ENCODE measurements around the gene WDR36.
"Not testable (repeated sequence)": the region's sequence is repeated elsewhere in the genome, so short reads cannot be mapped to it uniquely, and the experiment has no call there.

Gene WDR36

GRCh38 chr5:111135363-111135762, 43.2 kb downstream of the WDR36 start:
- Histone ChIP-seq H3F3A (ENCODE audit: control insufficient read depth, insufficient read depth) (peaks cover 6% of the 10 kb centered on the region; the same call in 1 of the 2 replicates), H3K36me3 (ENCODE audit: control insufficient read depth, low read length) (no peaks in the 10 kb centered on the region), H3K9me3 (ENCODE audit: control insufficient read depth, insufficient read depth, low read length) (no peaks in the 10 kb centered on the region), H3K79me2 (ENCODE audit: control insufficient read depth, low read length) (no peaks in the 10 kb centered on the region), H3K27ac (ENCODE audit: low read depth, low read length) (no peak overlapping the region), H3K9me2 (replicated peaks; ENCODE audit: control insufficient read depth, low read length) (no peaks in the 10 kb centered on the region), H3K4me3 (ENCODE audit: low read length) (no peak overlapping the region), H3K4me1 (ENCODE audit: control insufficient read depth, low read length) (peaks cover 4% of the 10 kb centered on the region; the same call in 1 of the 2 replicates), H3K4me2 (ENCODE audit: low read length) (no peak overlapping the region), H3K27me3 (ENCODE audit: control insufficient read depth, low read length) (no peaks in the 10 kb centered on the region), H4K20me1 (ENCODE audit: control insufficient read depth, insufficient read depth, low read depth, low read length) (no peaks in the 10 kb centered on the region)
- TF ChIP-seq CTCF (IDR thresholded peaks at IDR 0.05; ENCODE audit: low read depth, low read length, poor library complexity, severe bottlenecking), result no peak
- no peak for TF ChIP-seq EZH2phosphoT487 (IDR thresholded peaks at IDR 0.05; ENCODE audit: borderline replicate concordance, low read length)

- H3K4me3 ChIP-seq (ENCODE audit: low read length), result no peak overlapping the region
- H3K9me3 ChIP-seq (ENCODE audit: control insufficient read depth, insufficient read depth, low read length), result no peaks in the 10 kb centered on the region
- no peak overlapping the region for H3K27ac ChIP-seq (ENCODE audit: low read depth, low read length)
- TF ChIP-seq EZH2phosphoT487 (IDR thresholded peaks at IDR 0.05; ENCODE audit: borderline replicate concordance, low read length) (no peak), CTCF (IDR thresholded peaks at IDR 0.05; ENCODE audit: low read depth, low read length, poor library complexity, severe bottlenecking) (no peak)
- H3K4me2 ChIP-seq (ENCODE audit: low read length), result no peak overlapping the region
- no peaks in the 10 kb centered on the region for H3K79me2 ChIP-seq (ENCODE audit: control insufficient read depth, low read length)
- H4K20me1 ChIP-seq (ENCODE audit: control insufficient read depth, insufficient read depth, low read depth, low read length), result no peaks in the 10 kb centered on the region
- H3K4me1 ChIP-seq (ENCODE audit: control insufficient read depth, low read length), result peaks cover 4% of the 10 kb centered on the region; the same call in 1 of the 2 replicates
- H3K36me3 ChIP-seq (ENCODE audit: control insufficient read depth, low read length), result no peaks in the 10 kb centered on the region
- H3F3A ChIP-seq (ENCODE audit: control insufficient read depth, insufficient read depth), result no peaks in the 10 kb centered on the region; the same call in 1 of the 2 replicates
- no peaks in the 10 kb centered on the region for H3K9me2 ChIP-seq (replicated peaks; ENCODE audit: control insufficient read depth, low read length)
- 0 out of 2 replicates have a peak, but pooled peaks cover 3% of the 10 kb centered on the region for H3K27me3 ChIP-seq (ENCODE audit: control insufficient read depth, low read length)
Measured at GRCh38 chr5:111135946-111136345, 43.8 kb downstream of the WDR36 start.

DNA sequence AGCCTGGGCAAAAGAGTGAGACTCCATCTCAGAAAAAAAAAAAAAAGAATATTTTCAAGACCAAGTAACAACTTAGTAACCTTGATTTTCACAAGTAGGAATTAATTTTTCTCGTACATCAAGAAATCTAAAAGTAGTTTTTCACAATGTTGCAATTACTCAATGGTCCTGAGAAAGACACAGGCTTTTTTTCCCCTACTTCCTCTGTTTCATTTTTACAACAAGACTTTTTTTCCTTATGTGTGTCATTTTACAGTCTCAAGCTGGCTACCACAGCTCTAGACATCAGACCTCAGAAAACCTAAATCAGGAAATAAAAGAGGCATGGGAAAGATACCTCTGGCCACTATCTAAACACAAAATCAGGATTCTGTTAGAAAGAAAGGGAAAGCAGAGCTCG, 45.9 kb downstream of the WDR36 start:
- no peaks in the 10 kb centered on the region for H3K36me3 ChIP-seq (ENCODE audit: control insufficient read depth, low read length)
- H3K27ac ChIP-seq (ENCODE audit: low read depth, low read length), result no peak overlapping the region
- no peaks in the 10 kb centered on the region for H4K20me1 ChIP-seq (ENCODE audit: control insufficient read depth, insufficient read depth, low read depth, low read length)
- no peak overlapping the region for H3K4me2 ChIP-seq (ENCODE audit: low read length)
- H3K4me3 ChIP-seq (ENCODE audit: low read length), result no peak overlapping the region
- H3K9me3 ChIP-seq (ENCODE audit: control insufficient read depth, insufficient read depth, low read length), result no peaks in the 10 kb centered on the region
- TF ChIP-seq CTCF (IDR thresholded peaks at IDR 0.05; ENCODE audit: low read depth, low read length, poor library complexity, severe bottlenecking) (no peak), EZH2phosphoT487 (IDR thresholded peaks at IDR 0.05; ENCODE audit: borderline replicate concordance, low read length) (no peak)
- H3K9me2 ChIP-seq (replicated peaks; ENCODE audit: control insufficient read depth, low read length), result no peaks in the 10 kb centered on the region
- H3K79me2 ChIP-seq (ENCODE audit: control insufficient read depth, low read length), result no peaks in the 10 kb centered on the region
- H3K27me3 ChIP-seq (ENCODE audit: control insufficient read depth, low read length), result 0 out of 2 replicates have a peak, but pooled peaks cover 3% of the 10 kb centered on the region
- no peaks in the 10 kb centered on the region for H3K4me1 ChIP-seq (ENCODE audit: control insufficient read depth, low read length)
- H3F3A ChIP-seq (ENCODE audit: control insufficient read depth, insufficient read depth), result no peaks in the 10 kb centered on the region

DNA sequence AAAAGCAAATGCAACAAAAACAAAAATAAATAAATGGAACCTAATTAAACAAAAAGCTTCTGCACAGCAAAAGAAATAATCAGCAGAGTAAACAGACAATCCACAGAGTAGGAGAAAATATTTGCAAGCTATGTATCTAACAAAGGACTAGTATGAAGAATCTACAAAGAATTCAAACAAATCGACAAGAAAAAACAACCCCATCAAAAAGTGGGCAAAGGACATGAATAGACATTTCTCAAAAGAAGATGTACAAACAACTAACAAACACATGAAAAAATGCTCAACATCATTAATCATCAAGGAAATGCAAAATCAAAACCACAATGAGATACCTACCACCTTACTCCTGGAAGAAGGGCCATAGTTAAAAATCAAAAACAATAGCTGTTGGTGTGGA, 49.3 kb downstream of the WDR36 start:
- not testable (repeated sequence) for H3K79me2 ChIP-seq (ENCODE audit: control insufficient read depth, low read length); H3K36me3 ChIP-seq (ENCODE audit: control insufficient read depth, low read length); H4K20me1 ChIP-seq (ENCODE audit: control insufficient read depth, insufficient read depth, low read depth, low read length); H3K4me3 ChIP-seq (ENCODE audit: low read length); H3K4me1 ChIP-seq (ENCODE audit: control insufficient read depth, low read length); H3K9me2 ChIP-seq (replicated peaks; ENCODE audit: control insufficient read depth, low read length); H3F3A ChIP-seq (ENCODE audit: control insufficient read depth, insufficient read depth); H3K9me3 ChIP-seq (ENCODE audit: control insufficient read depth, insufficient read depth, low read length); H3K27me3 ChIP-seq (ENCODE audit: control insufficient read depth, low read length); H3K27ac ChIP-seq (ENCODE audit: low read depth, low read length); H3K4me2 ChIP-seq (ENCODE audit: low read length)
